ENCODE data around the gene CHST15.

DNA sequence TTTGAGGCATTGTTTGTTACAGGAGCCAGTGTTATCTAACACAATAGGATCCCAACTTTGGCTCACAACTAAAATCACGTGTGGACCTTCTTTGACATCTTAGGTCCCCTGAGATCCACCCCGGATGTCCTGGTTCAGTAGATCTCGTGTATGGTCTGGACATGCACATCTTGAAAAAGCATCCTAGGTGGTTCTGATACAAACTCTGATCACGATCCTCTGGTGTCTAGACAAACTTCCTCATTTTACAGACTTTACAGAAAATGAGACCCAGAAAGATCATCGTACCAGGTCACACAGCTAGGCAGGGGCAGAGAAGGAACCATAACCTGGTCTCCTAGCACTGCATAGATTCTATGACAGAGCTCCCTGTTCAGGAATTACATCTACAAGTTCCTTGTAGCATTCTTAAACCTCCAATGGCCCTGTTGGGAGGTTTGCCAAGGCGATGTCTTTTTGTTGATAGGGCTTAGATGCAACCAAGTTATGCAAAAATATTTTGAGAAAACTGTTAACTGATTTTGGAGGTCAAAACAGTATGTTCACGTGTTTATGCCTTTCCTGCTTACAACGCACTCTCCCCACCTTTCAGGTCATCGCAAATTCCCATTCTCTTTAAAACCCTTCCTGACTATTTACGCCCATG is 30.8 kb upstream of the CHST15 start:
- no peak for TF ChIP-seq POLR2A (IDR thresholded peaks at IDR 0.05)
- no peak for TF ChIP-seq CTCF (IDR thresholded peaks at IDR 0.05)

All from adrenal gland (tissue), 5 donors.